Suprapubic skin (tissue), 4 donors: ENCODE measurements around the gene SF3A2.

Experiments
- CTCF ChIP-seq, 2 donors: fragments of 200-600 bp in 1 of 2; fragments of 450-650 bp in 1 of 2; sonication (generic) in 1 of 2; IDR thresholded peaks; one replicate each; pipeline ENCODE4 v1.5.1; 2016 to 2019; ENCODE audit warnings: antibody characterized with exemption in 2 of 2, mild to moderate bottlenecking in 1 of 2, moderate library complexity in 1 of 2
- EP300 ChIP-seq: sonication (generic); formaldehyde crosslinking; IDR thresholded peaks from one replicate; pipeline ENCODE4 v1.6.1; 2017; ENCODE audit warnings: antibody characterized with exemption
- POLR2A ChIP-seq, 2 donors: fragments of 450-650 bp; IDR thresholded peaks; one replicate each; pipeline ENCODE4 v1.6.1; 2017; ENCODE audit warnings: antibody characterized with exemption in 2 of 2, mild to moderate bottlenecking in 2 of 2, moderate library complexity in 2 of 2
- POLR2AphosphoS5 ChIP-seq, 3 donors: sonication (generic); formaldehyde crosslinking; IDR thresholded peaks; one replicate each; pipeline ENCODE4 v1.6.1; 2017; ENCODE audit warnings: antibody characterized with exemption in 3 of 3

GRCh38 chr19:2230807-2231533, 5.7 kb upstream of the SF3A2 start:
- TF ChIP-seq CTCF (IDR thresholded peaks at IDR 0.05), result no peak
- no peak for TF ChIP-seq POLR2A (IDR thresholded peaks at IDR 0.05)
- TF ChIP-seq EP300, result no peak
- no peak for TF ChIP-seq POLR2AphosphoS5 (IDR thresholded peaks at IDR 0.05)
